ENCODE measurements around the gene HCLS1. TPM values are rescaled to one million over a fixed set of nuclear protein-coding genes. Genes with fewer than 3 reads are reported as not detected.

The HCLS1 gene
- polyA plus RNA-seq, 1 donor (not counting 4 experiments of a cell fraction or from before 2014, with no cell fraction given) = 0.10 TPM

GRCh38 chr3:121629601-121630000, 31.1 kb downstream of the HCLS1 start:
- no peak for DNase-seq (ENCODE audit: low read depth, low spot score)
- Histone ChIP-seq H4K20me1 (ENCODE audit: control insufficient read depth, extremely low read depth, insufficient read depth, low read length) (no peaks in the 10 kb centered on the region), H3K9me3 (ENCODE audit: control insufficient read depth, low read depth, low read length) (no peaks in the 10 kb centered on the region), H3K4me2 (ENCODE audit: control insufficient read depth, extremely low read depth, insufficient read depth, low read depth, low read length) (no peak overlapping the region), H3K9ac (ENCODE audit: control insufficient read depth, extremely low read depth, insufficient read depth, low read length) (no peak overlapping the region), H3K79me2 (ENCODE audit: control insufficient read depth, insufficient read depth, low read length) (no peaks in the 10 kb centered on the region), H3K4me3 (ENCODE audit: control insufficient read depth in 2 of 3, extremely low read depth in 1 of 3, insufficient read depth in 2 of 3, low read depth in 1 of 3, low read length in 3 of 3) (no peak overlapping the region), H3K36me3 (ENCODE audit: control insufficient read depth in 2 of 2, extremely low read depth in 1 of 2, insufficient read depth in 2 of 2, low read length in 2 of 2) (no peaks in the 10 kb centered on the region), H3K9me1 (ENCODE audit: control insufficient read depth, extremely low read depth, insufficient read depth, low read length) (no peaks in the 10 kb centered on the region), H3K4me1 (ENCODE audit: control insufficient read depth, extremely low read depth, insufficient read depth, low read length) (no peaks in the 10 kb centered on the region), H2AFZ (ENCODE audit: control insufficient read depth, low read length) (no peak overlapping the region), H3K27ac (ENCODE audit: control insufficient read depth, insufficient read depth, low read length) (no peak overlapping the region), H3K27me3 (ENCODE audit: control insufficient read depth, extremely low read depth, insufficient read depth, low read length) (no peaks in the 10 kb centered on the region)
- TF ChIP-seq CTCF (optimal IDR thresholded peaks at IDR 0.05 in 1 of 3, IDR thresholded peaks at IDR 0.05 in 1 of 3, conservative IDR thresholded peaks at IDR 0.05 in 1 of 3; ENCODE audit: extremely low read depth in 1 of 3, insufficient read depth in 2 of 3, low read length in 3 of 3) = no peak
- no peak for TF ChIP-seq EZH2 (IDR thresholded peaks at IDR 0.05; ENCODE audit: low read length)
- dilution Hi-C loops (cut with MboI; ENCODE audit: extremely low pct_ligation_motif_present, low sequenced_read_pairs) = no loop called here
- FAIRE-seq = no peak

- Histone ChIP-seq H3K4me3 (ENCODE audit: control insufficient read depth in 2 of 3, extremely low read depth in 1 of 3, insufficient read depth in 2 of 3, low read depth in 1 of 3, low read length in 3 of 3) (no peak overlapping the region), H3K4me1 (ENCODE audit: control insufficient read depth, extremely low read depth, insufficient read depth, low read length) (no peaks in the 10 kb centered on the region), H3K9ac (ENCODE audit: control insufficient read depth, extremely low read depth, insufficient read depth, low read length) (no peak overlapping the region), H3K36me3 (ENCODE audit: control insufficient read depth in 2 of 2, extremely low read depth in 1 of 2, insufficient read depth in 2 of 2, low read length in 2 of 2) (no peaks in the 10 kb centered on the region), H3K9me1 (ENCODE audit: control insufficient read depth, extremely low read depth, insufficient read depth, low read length) (no peaks in the 10 kb centered on the region), H2AFZ (ENCODE audit: control insufficient read depth, low read length) (no peak overlapping the region), H3K27me3 (ENCODE audit: control insufficient read depth, extremely low read depth, insufficient read depth, low read length) (no peaks in the 10 kb centered on the region), H3K79me2 (ENCODE audit: control insufficient read depth, insufficient read depth, low read length) (no peaks in the 10 kb centered on the region), H3K4me2 (ENCODE audit: control insufficient read depth, extremely low read depth, insufficient read depth, low read depth, low read length) (no peak overlapping the region), H4K20me1 (ENCODE audit: control insufficient read depth, extremely low read depth, insufficient read depth, low read length) (no peaks in the 10 kb centered on the region), H3K9me3 (ENCODE audit: control insufficient read depth, low read depth, low read length) (no peaks in the 10 kb centered on the region), H3K27ac (ENCODE audit: control insufficient read depth, insufficient read depth, low read length) (no peak overlapping the region)
- DNase-seq (ENCODE audit: low read depth, low spot score) = no peak
- dilution Hi-C loops (cut with MboI; ENCODE audit: extremely low pct_ligation_motif_present, low sequenced_read_pairs) = no loop called here
- TF ChIP-seq EZH2 (IDR thresholded peaks at IDR 0.05; ENCODE audit: low read length) (no peak), CTCF (optimal IDR thresholded peaks at IDR 0.05 in 1 of 3, IDR thresholded peaks at IDR 0.05 in 1 of 3, conservative IDR thresholded peaks at IDR 0.05 in 1 of 3; ENCODE audit: extremely low read depth in 1 of 3, insufficient read depth in 2 of 3, low read length in 3 of 3) (no peak)
- FAIRE-seq = no peak
These were observed 33.1 kb downstream of the HCLS1 start for GRCh38 chr3:121627622-121628021.

Measured in keratinocyte (primary cell).